Measurements from ENCODE around the gene RPS6KA3. TPM values are rescaled to one million over a fixed set of nuclear protein-coding genes. Genes with fewer than 3 reads are reported as not detected.

RPS6KA3 gene
- total and polyA plus RNA-seq, 9 of the 15 experiments (the other 6 are each of a cell fraction or from before 2014, with no cell fraction given), result 10.9 to 61.9 (median 37.4) TPM

- Histone ChIP-seq H3K9me3 (replicated peaks; ENCODE audit: control insufficient read depth, insufficient read depth, low read depth, low read length) (no peaks in the 10 kb centered on the region), H3K4me2 (ENCODE audit: insufficient read depth, low read length) (no peak overlapping the region), H3K9me1 (ENCODE audit: control insufficient read depth, insufficient read depth, low read length) (no peaks in the 10 kb centered on the region), H2AFZ (ENCODE audit: low read depth, low read length) (no peak overlapping the region), H3K79me2 (ENCODE audit: control insufficient read depth, insufficient read depth, low read length) (no peaks in the 10 kb centered on the region), H3K36me3 (ENCODE audit: control insufficient read depth, insufficient read depth, low read length) (no peaks in the 10 kb centered on the region), H3K27ac (ENCODE audit: extremely low read depth, low read depth, low read length) (no peak overlapping the region), H4K20me1 (replicated peaks; ENCODE audit: control insufficient read depth, insufficient read depth, low read length) (no peaks in the 10 kb centered on the region), H3K4me3 (no peak overlapping the region), H3K27me3 (ENCODE audit: control insufficient read depth in 2 of 2, insufficient read depth in 2 of 2, low read length in 2 of 2) (peaks cover 0 to 5% of the 10 kb centered on the region in 2 experiments; a peak in 1 of 5 replicates), H3K4me1 (replicated peaks in 1 of 2; ENCODE audit: control insufficient read depth in 2 of 2, insufficient read depth in 2 of 2, low read length in 2 of 2) (no peaks in the 10 kb centered on the region), H3K9ac (ENCODE audit: insufficient read depth in 1 of 2, low read depth in 2 of 2, low read length in 2 of 2) (no peak overlapping the region)
- ChIA-PET CTCF (ENCODE audit: low intra/inter-chr PET ratio) (no interaction called here), POLR2A (no interaction called here)
- in situ Hi-C loops (cut with MboI) (no loop called here), intact Hi-C loops (cut with micrococcal nuclease) (no loop called here)
- FAIRE-seq (no peak), DNase-seq (ENCODE audit: extremely low read depth in 1 of 4, low spot score in 3 of 4) (no peak), ATAC-seq (no peak)
- BruUV-seq (replicated peaks), result no TSS peak
- WGBS (ENCODE audit: insufficient coverage, low coverage, missing lambda C conversion rate), result 6% methylated on average over 3 of the region's 3 CpGs
- no peak for TF ChIP-seq YBX1 (IDR thresholded peaks at IDR 0.05)
These were observed 40.0 kb upstream of the RPS6KA3 start for GRCh38 chrX:20306668-20307067.

- DNase-seq (ENCODE audit: extremely low read depth in 1 of 4, low spot score in 3 of 4) (peak in 1 of 4 experiments; percentile 4), FAIRE-seq (no peak), ATAC-seq (peak; percentile 75)
- no peak overlapping the region for H3K27ac ChIP-seq (ENCODE audit: extremely low read depth, low read depth, low read length)
- H3K9me3 ChIP-seq (replicated peaks; ENCODE audit: control insufficient read depth, insufficient read depth, low read depth, low read length), result no peaks in the 10 kb centered on the region
- no peaks in the 10 kb centered on the region for H3K27me3 ChIP-seq (ENCODE audit: control insufficient read depth in 2 of 2, insufficient read depth in 2 of 2, low read length in 2 of 2)
- no peak overlapping the region for H3K9ac ChIP-seq (ENCODE audit: insufficient read depth in 1 of 2, low read depth in 2 of 2, low read length in 2 of 2)
- no peaks in the 10 kb centered on the region for H3K9me1 ChIP-seq (ENCODE audit: control insufficient read depth, insufficient read depth, low read length)
- H4K20me1 ChIP-seq (replicated peaks; ENCODE audit: control insufficient read depth, insufficient read depth, low read length), result no peaks in the 10 kb centered on the region
- no peaks in the 10 kb centered on the region for H3K36me3 ChIP-seq (ENCODE audit: control insufficient read depth, insufficient read depth, low read length)
- ChIA-PET CTCF (ENCODE audit: low intra/inter-chr PET ratio) (no interaction called here), POLR2A (no interaction called here)
- in situ Hi-C loops (cut with MboI), result no loop called here
- no peak overlapping the region for H3K4me2 ChIP-seq (ENCODE audit: insufficient read depth, low read length)
- H3K4me1 ChIP-seq (replicated peaks in 1 of 2; ENCODE audit: control insufficient read depth in 2 of 2, insufficient read depth in 2 of 2, low read length in 2 of 2), result no peaks in the 10 kb centered on the region
- BruUV-seq (replicated peaks), result no TSS peak
- H2AFZ ChIP-seq (ENCODE audit: low read depth, low read length), result no peak overlapping the region
- H3K4me3 ChIP-seq, result no peak overlapping the region
- no peaks in the 10 kb centered on the region for H3K79me2 ChIP-seq (ENCODE audit: control insufficient read depth, insufficient read depth, low read length)
- intact Hi-C loops (cut with micrococcal nuclease), result no loop called here
- 15% methylated on average over 5 of the region's 5 CpGs for WGBS (ENCODE audit: insufficient coverage, low coverage, missing lambda C conversion rate)
- TF ChIP-seq IRF1 (CRISPR knock-in tag; IDR thresholded peaks at IDR 0.05; ENCODE audit: borderline replicate concordance) (no peak), BRF2 (IDR thresholded peaks at IDR 0.05; ENCODE audit: borderline replicate concordance, insufficient read depth, insufficient read length) (no peak), PHF20 (IDR thresholded peaks at IDR 0.05; ENCODE audit: partially characterized antibody) (no peak), ATF3 (IDR thresholded peaks at IDR 0.05) (no peak), ATF3 (CRISPR knock-in tag; conservative IDR thresholded peaks at IDR 0.05) (no peak), ZNF668 (CRISPR knock-in tag; IDR thresholded peaks at IDR 0.05) (no peak), PCBP2 (IDR thresholded peaks at IDR 0.05; ENCODE audit: low read depth, low read length, poor library complexity, severe bottlenecking) (no peak)
- TF ChIP-seq, protein P1, sequence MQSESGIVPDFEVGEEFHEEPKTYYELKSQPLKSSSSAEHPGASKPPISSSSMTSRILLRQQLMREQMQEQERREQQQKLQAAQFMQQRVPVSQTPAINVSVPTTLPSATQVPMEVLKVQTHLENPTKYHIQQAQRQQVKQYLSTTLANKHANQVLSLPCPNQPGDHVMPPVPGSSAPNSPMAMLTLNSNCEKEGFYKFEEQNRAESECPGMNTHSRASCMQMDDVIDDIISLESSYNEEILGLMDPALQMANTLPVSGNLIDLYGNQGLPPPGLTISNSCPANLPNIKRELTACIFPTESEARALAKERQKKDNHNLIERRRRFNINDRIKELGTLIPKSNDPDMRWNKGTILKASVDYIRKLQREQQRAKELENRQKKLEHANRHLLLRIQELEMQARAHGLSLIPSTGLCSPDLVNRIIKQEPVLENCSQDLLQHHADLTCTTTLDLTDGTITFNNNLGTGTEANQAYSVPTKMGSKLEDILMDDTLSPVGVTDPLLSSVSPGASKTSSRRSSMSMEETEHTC (IDR thresholded peaks at IDR 0.05), result no peak
These were observed 34.1 kb upstream of the RPS6KA3 start for GRCh38 chrX:20300822-20301221.
